Neural cell (in vitro differentiated cells): Measurements from ENCODE around the gene RERE. TPM values are rescaled to one million over a fixed set of nuclear protein-coding genes. Genes with fewer than 3 reads are reported as not detected.

Experiments used
- H2AFZ ChIP-seq: fragments of 200-600, 300-800 bp; sonication (generic), shearing (Covaris generic); 2 replicates; pipeline ENCODE4 v1.6.0; 2014; ENCODE audit warnings: low read depth, mild to moderate bottlenecking, antibody characterized with exemption, low read length, moderate library complexity
- H3F3A ChIP-seq: fragments of 200-600 bp; shearing (Covaris generic); 2 replicates; pipeline ENCODE4 v1.6.1; 2016; ENCODE audit warnings: mild to moderate bottlenecking, moderate library complexity, mixed read lengths, antibody characterized with exemption, low read length; ENCODE audit not compliant: insufficient read depth, poor library complexity, severe bottlenecking
- H3K27ac ChIP-seq: fragments of 200-600, 300-800 bp; sonication (generic), shearing (Covaris generic); 2 replicates; pipeline ENCODE4 v1.5.1; 2014; ENCODE audit warnings: mild to moderate bottlenecking, low read length, moderate library complexity
- H3K27me3 ChIP-seq: fragments of 300-800, 200-600 bp; sonication (generic), shearing (Covaris generic); 2 replicates; pipeline ENCODE4 v1.6.0; 2014; ENCODE audit warnings: mild to moderate bottlenecking, low read depth, low read length, moderate library complexity; ENCODE audit not compliant: insufficient read depth
- H3K36me3 ChIP-seq: fragments of 300-800, 200-600 bp; sonication (generic), shearing (Covaris generic); 2 replicates; pipeline ENCODE4 v1.5.1; 2014; ENCODE audit warnings: mild to moderate bottlenecking, antibody characterized with exemption, low read length, moderate library complexity; ENCODE audit not compliant: insufficient read depth
- H3K4me2 ChIP-seq: fragments of 300-800, 200-600 bp; sonication (generic), shearing (Covaris generic); 2 replicates; pipeline ENCODE4 v1.6.0; 2014; ENCODE audit warnings: mild to moderate bottlenecking, low read length
- H3K4me3 ChIP-seq: fragments of 300-800, 200-600 bp; sonication (generic), shearing (Covaris generic); 2 replicates; pipeline ENCODE4 v1.5.1; 2014; ENCODE audit warnings: mild to moderate bottlenecking, low read length, moderate library complexity
- H3K79me2 ChIP-seq: fragments of 200-600 bp; shearing (Covaris generic); replicated peaks from 2 replicates; pipeline ENCODE4 v1.6.0; 2014; ENCODE audit warnings: mild to moderate bottlenecking, low read length, moderate library complexity; ENCODE audit not compliant: insufficient read depth
- H3K9ac ChIP-seq: fragments of 300-800, 200-600 bp; sonication (generic), shearing (Covaris generic); 2 replicates; pipeline ENCODE4 v1.6.1; 2016; ENCODE audit warnings: mild to moderate bottlenecking, low read length, mixed read lengths
- H3K9me2 ChIP-seq: fragments of 200-600 bp; shearing (Covaris generic); 2 replicates; pipeline ENCODE4 v1.6.1; 2016; ENCODE audit warnings: mild to moderate bottlenecking, low read length, mixed read lengths; ENCODE audit not compliant: insufficient read depth
- H3K9me3 ChIP-seq: fragments of 200-600, 300-800 bp; sonication (generic), shearing (Covaris generic); 2 replicates; pipeline ENCODE4 v1.6.1; 2016; ENCODE audit warnings: mild to moderate bottlenecking, mixed run types, low read length, moderate library complexity, mixed read lengths
- H4K20me1 ChIP-seq: fragments of 200-600 bp; shearing (Covaris generic); 2 replicates; pipeline ENCODE4 v1.6.1; 2016; ENCODE audit warnings: mild to moderate bottlenecking, mixed run types; ENCODE audit not compliant: insufficient read depth
- EP300 ChIP-seq: fragments of 450-650 bp; conservative IDR thresholded peaks from 2 replicates; pipeline ENCODE4 v1.6.1; 2014; ENCODE audit warnings: antibody characterized with exemption, mild to moderate bottlenecking, moderate library complexity; ENCODE audit not compliant: poor library complexity, severe bottlenecking
- EZH2 ChIP-seq: fragments of 200-600, 300-800 bp; shearing (Covaris generic), sonication (generic); IDR thresholded peaks from 2 replicates; pipeline ENCODE4 v1.6.1; 2014; ENCODE audit warnings: antibody characterized with exemption, low read length, borderline replicate concordance, mild to moderate bottlenecking; ENCODE audit not compliant: insufficient read depth, poor library complexity, severe bottlenecking
- MXI1 ChIP-seq: fragments of 450-650 bp; conservative IDR thresholded peaks from 2 replicates; pipeline ENCODE4 v1.6.1; 2014; ENCODE audit warnings: antibody characterized with exemption, mild to moderate bottlenecking; ENCODE audit not compliant: poor library complexity, severe bottlenecking
- POLR2AphosphoS5 ChIP-seq: IDR thresholded peaks from 2 replicates; pipeline ENCODE4 v1.6.1; 2012
- RAD21 ChIP-seq: fragments of 450-650 bp; conservative IDR thresholded peaks from 2 replicates; pipeline ENCODE4 v1.6.1; 2014; ENCODE audit warnings: antibody characterized with exemption, mild to moderate bottlenecking, moderate library complexity
- SMC3 ChIP-seq: fragments of 450-650 bp; conservative IDR thresholded peaks from 2 replicates; pipeline ENCODE4 v1.6.1; 2014; ENCODE audit warnings: antibody characterized with exemption, mild to moderate bottlenecking, moderate library complexity; ENCODE audit not compliant: poor library complexity
- TAF1 ChIP-seq: IDR thresholded peaks from 2 replicates; pipeline ENCODE4 v1.6.1; 2012; ENCODE audit warnings: low read depth
- polyA plus RNA-seq: library from polyadenylated mRNA; depleted of rRNA; stranded (reverse); fragments of >200 nt; gene quantifications from 2 replicates; pipeline ENCODE4 v1.2.3, GENCODE V29; 2014
- TF ChIP-seq, protein P1 (sequence below): fragments of 450-650 bp; IDR thresholded peaks from 2 replicates; pipeline ENCODE4 v1.5.1; 2014; ENCODE audit warnings: antibody characterized with exemption, mild to moderate bottlenecking, moderate library complexity; ENCODE audit not compliant: poor library complexity, severe bottlenecking
- TF ChIP-seq, protein P2 (sequence below): IDR thresholded peaks from 2 replicates; pipeline ENCODE4 v1.6.1; 2012; ENCODE audit warnings: borderline replicate concordance

The RERE gene
- polyA plus RNA-seq, 1 donor from 2014 or later = 21.0 TPM

DNA sequence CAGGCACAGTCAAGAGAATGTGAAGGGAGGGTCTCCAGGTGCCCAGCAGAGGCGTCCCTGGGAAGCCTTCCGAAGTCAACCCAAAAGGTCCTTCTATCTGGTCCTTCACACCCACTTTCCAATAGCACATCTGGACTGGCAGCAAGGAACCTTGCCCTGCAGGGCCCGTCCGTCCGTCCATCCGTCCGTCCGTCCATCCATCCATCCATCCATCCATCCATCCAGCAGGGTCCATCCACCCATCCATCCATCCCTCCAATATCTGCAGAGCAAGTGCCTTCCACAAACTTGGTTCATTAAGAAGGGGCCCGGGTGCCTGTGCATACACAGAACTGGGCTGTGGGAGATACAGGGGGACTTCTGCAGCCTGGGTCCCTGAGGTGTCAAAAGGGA is 468.0 kb downstream of the RERE start:
- H3K36me3 ChIP-seq = no peaks in the 10 kb centered on the region
- H3K27ac ChIP-seq = no peak overlapping the region

DNA sequence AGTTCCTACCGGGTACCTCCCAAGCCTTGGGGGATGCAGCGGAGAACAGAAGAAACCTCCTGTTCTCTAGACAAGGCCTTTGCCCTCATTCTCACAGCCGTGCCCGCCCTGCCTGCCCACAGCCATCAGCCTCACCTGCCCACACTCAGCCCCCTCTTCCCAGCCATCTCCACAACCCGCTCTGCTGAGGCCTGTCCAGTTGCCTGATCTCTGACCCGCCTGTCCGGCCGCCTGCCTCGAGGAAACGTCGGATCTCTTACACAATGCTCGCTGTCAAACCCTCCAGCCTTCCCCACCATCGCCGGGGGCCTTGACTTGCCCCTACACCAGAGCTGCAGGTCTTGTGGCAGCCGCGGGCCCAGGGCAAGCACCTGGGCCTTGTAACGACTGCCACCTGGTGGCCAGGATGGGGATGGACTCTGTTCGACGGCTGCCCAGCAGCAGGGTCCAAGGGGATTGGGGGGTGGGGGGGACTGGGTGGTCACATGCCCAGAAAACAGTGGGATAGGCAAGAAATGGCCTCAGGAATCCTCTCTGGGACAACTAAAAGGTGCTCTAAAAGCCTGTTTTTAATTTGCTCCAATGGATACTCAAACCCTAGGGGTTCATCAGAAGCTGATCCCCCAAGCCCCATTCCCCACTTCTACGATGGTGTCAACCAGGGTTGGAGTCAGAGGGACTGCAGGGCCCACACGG is 468.5 kb downstream of the RERE start:
- Histone ChIP-seq H4K20me1 (no peaks in the 10 kb centered on the region), H3K27ac (no peak overlapping the region), H3K79me2 (no peaks in the 10 kb centered on the region), H3K36me3 (no peaks in the 10 kb centered on the region), H3K27me3 (no peaks in the 10 kb centered on the region), H3K9me3 (no peaks in the 10 kb centered on the region), H2AFZ (no peak overlapping the region), H3F3A (no peaks in the 10 kb centered on the region), H3K4me3 (no peak overlapping the region), H3K9ac (no peak overlapping the region), H3K9me2 (no peaks in the 10 kb centered on the region), H3K4me2 (no peak overlapping the region)
- no peak for TF ChIP-seq EZH2
- no peak for TF ChIP-seq MXI1
- TF ChIP-seq, protein P1, sequence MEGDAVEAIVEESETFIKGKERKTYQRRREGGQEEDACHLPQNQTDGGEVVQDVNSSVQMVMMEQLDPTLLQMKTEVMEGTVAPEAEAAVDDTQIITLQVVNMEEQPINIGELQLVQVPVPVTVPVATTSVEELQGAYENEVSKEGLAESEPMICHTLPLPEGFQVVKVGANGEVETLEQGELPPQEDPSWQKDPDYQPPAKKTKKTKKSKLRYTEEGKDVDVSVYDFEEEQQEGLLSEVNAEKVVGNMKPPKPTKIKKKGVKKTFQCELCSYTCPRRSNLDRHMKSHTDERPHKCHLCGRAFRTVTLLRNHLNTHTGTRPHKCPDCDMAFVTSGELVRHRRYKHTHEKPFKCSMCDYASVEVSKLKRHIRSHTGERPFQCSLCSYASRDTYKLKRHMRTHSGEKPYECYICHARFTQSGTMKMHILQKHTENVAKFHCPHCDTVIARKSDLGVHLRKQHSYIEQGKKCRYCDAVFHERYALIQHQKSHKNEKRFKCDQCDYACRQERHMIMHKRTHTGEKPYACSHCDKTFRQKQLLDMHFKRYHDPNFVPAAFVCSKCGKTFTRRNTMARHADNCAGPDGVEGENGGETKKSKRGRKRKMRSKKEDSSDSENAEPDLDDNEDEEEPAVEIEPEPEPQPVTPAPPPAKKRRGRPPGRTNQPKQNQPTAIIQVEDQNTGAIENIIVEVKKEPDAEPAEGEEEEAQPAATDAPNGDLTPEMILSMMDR = peak; percentile 63
- TF ChIP-seq, protein P2, sequence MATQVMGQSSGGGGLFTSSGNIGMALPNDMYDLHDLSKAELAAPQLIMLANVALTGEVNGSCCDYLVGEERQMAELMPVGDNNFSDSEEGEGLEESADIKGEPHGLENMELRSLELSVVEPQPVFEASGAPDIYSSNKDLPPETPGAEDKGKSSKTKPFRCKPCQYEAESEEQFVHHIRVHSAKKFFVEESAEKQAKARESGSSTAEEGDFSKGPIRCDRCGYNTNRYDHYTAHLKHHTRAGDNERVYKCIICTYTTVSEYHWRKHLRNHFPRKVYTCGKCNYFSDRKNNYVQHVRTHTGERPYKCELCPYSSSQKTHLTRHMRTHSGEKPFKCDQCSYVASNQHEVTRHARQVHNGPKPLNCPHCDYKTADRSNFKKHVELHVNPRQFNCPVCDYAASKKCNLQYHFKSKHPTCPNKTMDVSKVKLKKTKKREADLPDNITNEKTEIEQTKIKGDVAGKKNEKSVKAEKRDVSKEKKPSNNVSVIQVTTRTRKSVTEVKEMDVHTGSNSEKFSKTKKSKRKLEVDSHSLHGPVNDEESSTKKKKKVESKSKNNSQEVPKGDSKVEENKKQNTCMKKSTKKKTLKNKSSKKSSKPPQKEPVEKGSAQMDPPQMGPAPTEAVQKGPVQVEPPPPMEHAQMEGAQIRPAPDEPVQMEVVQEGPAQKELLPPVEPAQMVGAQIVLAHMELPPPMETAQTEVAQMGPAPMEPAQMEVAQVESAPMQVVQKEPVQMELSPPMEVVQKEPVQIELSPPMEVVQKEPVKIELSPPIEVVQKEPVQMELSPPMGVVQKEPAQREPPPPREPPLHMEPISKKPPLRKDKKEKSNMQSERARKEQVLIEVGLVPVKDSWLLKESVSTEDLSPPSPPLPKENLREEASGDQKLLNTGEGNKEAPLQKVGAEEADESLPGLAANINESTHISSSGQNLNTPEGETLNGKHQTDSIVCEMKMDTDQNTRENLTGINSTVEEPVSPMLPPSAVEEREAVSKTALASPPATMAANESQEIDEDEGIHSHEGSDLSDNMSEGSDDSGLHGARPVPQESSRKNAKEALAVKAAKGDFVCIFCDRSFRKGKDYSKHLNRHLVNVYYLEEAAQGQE = no peak
- peak; percentile 46 for TF ChIP-seq SMC3

More for the DNA sequence above, 468.0 kb downstream of the RERE start:
- TF ChIP-seq EP300 (no peak), TAF1 (no peak), MXI1 (no peak), EZH2 (no peak), POLR2AphosphoS5 (no peak), RAD21 (no peak), SMC3 (no peak)
- TF ChIP-seq, protein P2 = no peak
- TF ChIP-seq, protein P1 = no peak
- no peak overlapping the region for H3K4me3 ChIP-seq
- H3K9me3 ChIP-seq = no peaks in the 10 kb centered on the region
- no peaks in the 10 kb centered on the region for H3K79me2 ChIP-seq
- H3K9me2 ChIP-seq = no peaks in the 10 kb centered on the region
- no peaks in the 10 kb centered on the region for H3K27me3 ChIP-seq
- no peaks in the 10 kb centered on the region for H4K20me1 ChIP-seq
- H2AFZ ChIP-seq = no peak overlapping the region
- no peaks in the 10 kb centered on the region for H3F3A ChIP-seq
- H3K9ac ChIP-seq = no peak overlapping the region
- no peak overlapping the region for H3K4me2 ChIP-seq
